Osteoblast (primary cell): ENCODE results near the gene ZBTB17. TPM values are rescaled to one million over a fixed set of nuclear protein-coding genes. Genes with fewer than 3 reads are reported as not detected.

Source experiments
- DNase-seq: peaks from one replicate; pipeline ENCODE4 v3.0.0; 2011; ENCODE audit warnings: low spot score, mixed read lengths; ENCODE audit not compliant: insufficient read length; ENCODE audit errors: missing footprints
- H2AFZ ChIP-seq: 2 replicates; pipeline ENCODE4 v1.6.0; 2011; ENCODE audit warnings: mild to moderate bottlenecking, low read length
- H3K27ac ChIP-seq: 2 replicates; pipeline ENCODE4 v1.5.1; 2011; ENCODE audit warnings: mild to moderate bottlenecking, low read depth, low read length, moderate library complexity
- H3K27me3 ChIP-seq: 2 replicates; pipeline ENCODE4 v1.6.0; 2012; ENCODE audit warnings: mild to moderate bottlenecking, control low read depth, inconsistent platforms, low read length, moderate library complexity; ENCODE audit not compliant: insufficient read depth
- H3K36me3 ChIP-seq: 2 replicates; pipeline ENCODE4 v1.5.1; 2011; ENCODE audit warnings: mild to moderate bottlenecking, low read length, control low read depth, moderate library complexity; ENCODE audit not compliant: insufficient read depth
- H3K4me1 ChIP-seq: 2 replicates; pipeline ENCODE4 v1.5.1; 2011; ENCODE audit warnings: mild to moderate bottlenecking, low read length, control low read depth, moderate library complexity; ENCODE audit not compliant: insufficient read depth
- H3K4me2 ChIP-seq: 2 replicates; pipeline ENCODE4 v1.6.0; 2011; ENCODE audit warnings: mild to moderate bottlenecking, low read length; ENCODE audit not compliant: insufficient read depth
- H3K4me3 ChIP-seq: fragments of 200-600 bp; sonication (generic); 3 replicates; pipeline ENCODE4 v1.5.1; 2012; ENCODE audit warnings: mild to moderate bottlenecking, low read length, inconsistent platforms; ENCODE audit not compliant: insufficient read depth
- H3K79me2 ChIP-seq: 2 replicates; pipeline ENCODE4 v1.6.0; 2012; ENCODE audit warnings: mild to moderate bottlenecking, low read length, control low read depth, inconsistent platforms; ENCODE audit not compliant: insufficient read depth
- H3K9me3 ChIP-seq: 2 replicates; pipeline ENCODE4 v1.5.1; 2011; ENCODE audit warnings: low read depth, low read length, control low read depth
- H4K20me1 ChIP-seq: 2 replicates; pipeline ENCODE4 v1.6.0; 2012; ENCODE audit warnings: mild to moderate bottlenecking, low read length, control low read depth; ENCODE audit not compliant: insufficient read depth
- CTCF ChIP-seq: IDR thresholded peaks from 2 replicates; pipeline ENCODE4 v1.5.1; 2011; ENCODE audit warnings: mild to moderate bottlenecking, low read depth, low read length, moderate library complexity; ENCODE audit errors: extremely low read depth
- total RNA-seq: library from RNA; depleted of rRNA; stranded (reverse); fragments of >200 nt; gene quantifications from 2 replicates; pipeline ENCODE4 v1.2.3, GENCODE V29; 2012

The ZBTB17 gene
- total RNA-seq, 1 donor: 29.7 TPM

GRCh38 chr1:15923241-15923640, 52.7 kb downstream of the ZBTB17 start:
- Histone ChIP-seq H3K4me1 (peaks cover 37% of the 10 kb centered on the region), H3K4me2 (peak overlapping the region; percentile 29), H3K27me3 (no peaks in the 10 kb centered on the region), H2AFZ (no peak overlapping the region), H3K9me3 (no peaks in the 10 kb centered on the region), H4K20me1 (no peaks in the 10 kb centered on the region), H3K27ac (peak overlapping the region; percentile 49), H3K79me2 (peaks cover 12% of the 10 kb centered on the region), H3K4me3 (no peak overlapping the region), H3K36me3 (peaks cover 45% of the 10 kb centered on the region)
- peak; percentile 83 for DNase-seq
- no peak for TF ChIP-seq CTCF

- DNase-seq: peak; percentile 68
- Histone ChIP-seq H3K27me3 (no peaks in the 10 kb centered on the region), H4K20me1 (no peaks in the 10 kb centered on the region), H3K4me1 (peaks cover 42% of the 10 kb centered on the region), H3K27ac (peak overlapping the region; percentile 73), H3K4me2 (peak overlapping the region; percentile 39), H3K9me3 (no peaks in the 10 kb centered on the region), H3K4me3 (no peak overlapping the region), H2AFZ (no peak overlapping the region), H3K36me3 (peaks cover 21% of the 10 kb centered on the region), H3K79me2 (peaks cover 19% of the 10 kb centered on the region)
- no peak for TF ChIP-seq CTCF
These were observed 56.8 kb downstream of the ZBTB17 start for GRCh38 chr1:15918962-15919715.

GRCh38 chr1:15916916-15917315, 59.0 kb downstream of the ZBTB17 start:
- Histone ChIP-seq H3K27ac (peak overlapping the region; percentile 63), H3K4me1 (peaks cover 31% of the 10 kb centered on the region), H3K36me3 (peaks cover 20% of the 10 kb centered on the region), H4K20me1 (no peaks in the 10 kb centered on the region), H3K4me3 (no peak overlapping the region), H3K9me3 (no peaks in the 10 kb centered on the region), H2AFZ (no peak overlapping the region), H3K79me2 (peaks cover 28% of the 10 kb centered on the region), H3K4me2 (peak overlapping the region; percentile 81), H3K27me3 (no peaks in the 10 kb centered on the region)
- no peak for TF ChIP-seq CTCF
- DNase-seq: no peak

- Histone ChIP-seq H3K36me3 (peaks cover 16% of the 10 kb centered on the region), H2AFZ (no peak overlapping the region), H4K20me1 (no peaks in the 10 kb centered on the region), H3K79me2 (peaks cover 26% of the 10 kb centered on the region), H3K9me3 (no peaks in the 10 kb centered on the region), H3K27me3 (no peaks in the 10 kb centered on the region), H3K4me3 (peak overlapping the region; percentile 54), H3K4me2 (peak overlapping the region; percentile 81), H3K4me1 (peaks cover 31% of the 10 kb centered on the region), H3K27ac (peak overlapping the region; percentile 63)
- TF ChIP-seq CTCF: no peak
- DNase-seq: no peak
These were observed 59.5 kb downstream of the ZBTB17 start for GRCh38 chr1:15916417-15916816.
